NCI-H748 (cell line): ENCODE measurements around the gene NFU1.

Experiments
- DNase-seq: peaks from one replicate; lab custom pipeline; 2025; ENCODE audit not compliant: unreplicated experiment; lab: John Stamatoyannopoulos, UW

Gene NFU1

DNA sequence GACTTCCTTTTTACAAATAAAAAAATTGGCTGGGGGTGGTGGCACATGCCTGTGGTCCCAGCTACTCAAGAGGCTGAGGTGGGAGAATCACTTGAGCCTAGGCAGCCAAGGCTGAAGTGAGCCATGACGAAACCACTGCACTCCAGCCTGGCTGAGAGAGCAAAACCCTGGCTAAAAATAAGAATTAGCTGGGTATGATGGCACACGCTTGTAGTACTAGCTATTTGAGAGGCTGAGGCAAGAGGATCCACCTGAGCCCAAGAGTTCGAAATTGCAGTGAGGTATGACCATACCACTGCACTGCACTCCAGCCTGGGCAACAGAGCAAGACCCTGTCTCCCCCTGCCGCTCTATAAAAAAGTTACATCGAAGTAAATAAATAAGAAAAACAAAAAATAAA lies 83.9 kb downstream of the NFU1 start:
- DNase-seq: no peak

- no peak for DNase-seq
Observed at GRCh38 chr2:69348781-69349180, 88.5 kb downstream of the NFU1 start.
